Smooth muscle cell (in vitro differentiated cells): ENCODE results near the gene STAB2. TPM values are rescaled to one million over a fixed set of nuclear protein-coding genes. Genes with fewer than 3 reads are reported as not detected.
A peak's percentile ranks its signal among the peaks of the same experiment; 100 is the strongest.

Experiments used
- DNase-seq: peaks from one replicate; lab custom pipeline; 2025; ENCODE audit not compliant: unreplicated experiment; lab: John Stamatoyannopoulos, UW
- H2AFZ ChIP-seq: fragments of 200-600 bp; sonication (generic); 2 replicates; pipeline ENCODE4 v1.6.0; 2016; ENCODE audit warnings: antibody characterized with exemption, low read depth, mild to moderate bottlenecking
- H3F3A ChIP-seq: fragments of 200-600 bp; sonication (generic); 2 replicates; pipeline ENCODE4 v1.6.0; 2017; ENCODE audit warnings: antibody characterized with exemption, low read depth
- H3K27ac ChIP-seq: fragments of 200-600 bp; sonication (generic); 2 replicates; pipeline ENCODE4 v1.5.1; 2016; ENCODE audit warnings: low read depth, mild to moderate bottlenecking
- H3K27me3 ChIP-seq: fragments of 200-600 bp; sonication (generic); 2 replicates; pipeline ENCODE4 v1.6.1; 2016; ENCODE audit warnings: low read depth, mild to moderate bottlenecking
- H3K36me3 ChIP-seq: fragments of 200-600 bp; sonication (generic); 2 replicates; pipeline ENCODE4 v1.5.1; 2016; ENCODE audit warnings: low read depth
- H3K4me1 ChIP-seq: fragments of 200-600 bp; sonication (generic); 2 replicates; pipeline ENCODE4 v1.5.1; 2016; ENCODE audit warnings: low read depth
- H3K4me2 ChIP-seq: fragments of 200-600 bp; sonication (generic); 2 replicates; pipeline ENCODE4 v1.6.0; 2016; ENCODE audit warnings: mild to moderate bottlenecking
- H3K4me3 ChIP-seq: fragments of 200-600 bp; sonication (generic); 2 replicates; pipeline ENCODE4 v1.5.1; 2016; ENCODE audit warnings: mild to moderate bottlenecking
- H3K79me2 ChIP-seq: fragments of 200-600 bp; sonication (generic); 2 replicates; pipeline ENCODE4 v1.6.0; 2016; ENCODE audit warnings: low read depth, mild to moderate bottlenecking
- H3K9ac ChIP-seq: fragments of 200-600 bp; sonication (generic); 2 replicates; pipeline ENCODE4 v1.6.0; 2016; ENCODE audit warnings: low read depth
- H3K9me3 ChIP-seq: fragments of 200-600 bp; sonication (generic); replicated peaks from 2 replicates; pipeline ENCODE4 v1.5.1; 2016; ENCODE audit warnings: low read depth
- H4K20me1 ChIP-seq: fragments of 200-600 bp; sonication (generic); 2 replicates; pipeline ENCODE4 v1.6.0; 2016; ENCODE audit warnings: low read depth
- CTCF ChIP-seq: fragments of 200-600 bp; sonication (generic); IDR thresholded peaks from 2 replicates; pipeline ENCODE4 v1.5.1; 2017; ENCODE audit warnings: borderline replicate concordance, mild to moderate bottlenecking, antibody characterized with exemption; ENCODE audit not compliant: insufficient read depth, poor library complexity, severe bottlenecking
- WGBS: methylation state at CpG from one replicate; pipeline ENCODE4 v1.1.7; 2016; ENCODE audit warnings: low lambda C conversion rate; 5-methylcytosine and 5-hydroxymethylcytosine counted together
- polyA plus RNA-seq: library from polyadenylated mRNA; unstranded; fragments of >200 nt; fragmentation: Nextera tagmentation; extraction: Ambion mirVana; gene quantifications from 2 replicates; pipeline ENCODE4 v1.2.1, GENCODE V29; 2016
- total RNA-seq: library from RNA; depleted of rRNA; stranded (reverse); fragments of >200 nt; gene quantifications from 2 replicates; pipeline ENCODE4 v1.2.3, GENCODE V29; 2014

Gene STAB2
- total and polyA plus RNA-seq, 2 experiments from 2014 or later, result not detected

GRCh38 chr12:103626498-103626897 is 39.4 kb downstream of the STAB2 start:
- WGBS, result 60% methylated on average over 4 of the region's 4 CpGs
- H2AFZ ChIP-seq, result no peak overlapping the region
- no peak overlapping the region for H3K27ac ChIP-seq
- peak; percentile 38 for TF ChIP-seq CTCF
- H3K4me1 ChIP-seq, result no peaks in the 10 kb centered on the region
- H3K9ac ChIP-seq, result no peak overlapping the region
- H3K79me2 ChIP-seq, result no peaks in the 10 kb centered on the region
- no peak for DNase-seq
- H3F3A ChIP-seq, result no peaks in the 10 kb centered on the region
- H3K27me3 ChIP-seq, result peaks cover 29% of the 10 kb centered on the region
- H3K9me3 ChIP-seq, result no peaks in the 10 kb centered on the region
- H3K36me3 ChIP-seq, result no peaks in the 10 kb centered on the region
- H4K20me1 ChIP-seq, result no peaks in the 10 kb centered on the region
- H3K4me3 ChIP-seq, result no peak overlapping the region
- no peak overlapping the region for H3K4me2 ChIP-seq

- Histone ChIP-seq H3K79me2 (no peaks in the 10 kb centered on the region), H3K36me3 (no peaks in the 10 kb centered on the region), H3K27ac (no peak overlapping the region), H2AFZ (no peak overlapping the region), H3K27me3 (peaks cover 28% of the 10 kb centered on the region), H4K20me1 (no peaks in the 10 kb centered on the region), H3F3A (no peaks in the 10 kb centered on the region), H3K4me2 (no peak overlapping the region), H3K4me3 (no peak overlapping the region), H3K4me1 (no peaks in the 10 kb centered on the region), H3K9me3 (no peaks in the 10 kb centered on the region), H3K9ac (no peak overlapping the region)
- WGBS, result 77% methylated on average over 3 of the region's 3 CpGs
- DNase-seq, result no peak
- no peak for TF ChIP-seq CTCF
Observed at GRCh38 chr12:103627189-103627855, 40.2 kb downstream of the STAB2 start.

- Histone ChIP-seq H3K4me2 (no peak overlapping the region), H3K4me1 (no peaks in the 10 kb centered on the region), H3K27me3 (peaks cover 12% of the 10 kb centered on the region), H3K9ac (no peak overlapping the region), H3K27ac (no peak overlapping the region), H3F3A (no peaks in the 10 kb centered on the region), H2AFZ (no peak overlapping the region), H3K79me2 (no peaks in the 10 kb centered on the region), H3K4me3 (no peak overlapping the region), H4K20me1 (no peaks in the 10 kb centered on the region), H3K36me3 (no peaks in the 10 kb centered on the region), H3K9me3 (no peaks in the 10 kb centered on the region)
- WGBS, result 36% methylated on average over 15 of the region's 15 CpGs
- DNase-seq, result no peak
- peak; percentile 64 for TF ChIP-seq CTCF
Observed at GRCh38 chr12:103632554-103633216, 45.6 kb downstream of the STAB2 start.
